Neural cell (in vitro differentiated cells): ENCODE data around the gene UQCRHL. TPM values are rescaled to one million over a fixed set of nuclear protein-coding genes. Genes with fewer than 3 reads are reported as not detected.

ENCODE experiments used
- H2AFZ ChIP-seq: fragments of 200-600, 300-800 bp; sonication (generic), shearing (Covaris generic); 2 replicates; pipeline ENCODE4 v1.6.0; 2014; ENCODE audit warnings: low read depth, mild to moderate bottlenecking, antibody characterized with exemption, low read length, moderate library complexity
- H3F3A ChIP-seq: fragments of 200-600 bp; shearing (Covaris generic); 2 replicates; pipeline ENCODE4 v1.6.1; 2016; ENCODE audit warnings: mild to moderate bottlenecking, moderate library complexity, mixed read lengths, antibody characterized with exemption, low read length; ENCODE audit not compliant: insufficient read depth, poor library complexity, severe bottlenecking
- H3K27ac ChIP-seq: fragments of 200-600, 300-800 bp; sonication (generic), shearing (Covaris generic); 2 replicates; pipeline ENCODE4 v1.5.1; 2014; ENCODE audit warnings: mild to moderate bottlenecking, low read length, moderate library complexity
- H3K27me3 ChIP-seq: fragments of 300-800, 200-600 bp; sonication (generic), shearing (Covaris generic); 2 replicates; pipeline ENCODE4 v1.6.0; 2014; ENCODE audit warnings: mild to moderate bottlenecking, low read depth, low read length, moderate library complexity; ENCODE audit not compliant: insufficient read depth
- H3K36me3 ChIP-seq: fragments of 300-800, 200-600 bp; sonication (generic), shearing (Covaris generic); 2 replicates; pipeline ENCODE4 v1.5.1; 2014; ENCODE audit warnings: mild to moderate bottlenecking, antibody characterized with exemption, low read length, moderate library complexity; ENCODE audit not compliant: insufficient read depth
- H3K4me2 ChIP-seq: fragments of 300-800, 200-600 bp; sonication (generic), shearing (Covaris generic); 2 replicates; pipeline ENCODE4 v1.6.0; 2014; ENCODE audit warnings: mild to moderate bottlenecking, low read length
- H3K4me3 ChIP-seq: fragments of 300-800, 200-600 bp; sonication (generic), shearing (Covaris generic); 2 replicates; pipeline ENCODE4 v1.5.1; 2014; ENCODE audit warnings: mild to moderate bottlenecking, low read length, moderate library complexity
- H3K79me2 ChIP-seq: fragments of 200-600 bp; shearing (Covaris generic); replicated peaks from 2 replicates; pipeline ENCODE4 v1.6.0; 2014; ENCODE audit warnings: mild to moderate bottlenecking, low read length, moderate library complexity; ENCODE audit not compliant: insufficient read depth
- H3K9ac ChIP-seq: fragments of 300-800, 200-600 bp; sonication (generic), shearing (Covaris generic); 2 replicates; pipeline ENCODE4 v1.6.1; 2016; ENCODE audit warnings: mild to moderate bottlenecking, low read length, mixed read lengths
- H3K9me2 ChIP-seq: fragments of 200-600 bp; shearing (Covaris generic); 2 replicates; pipeline ENCODE4 v1.6.1; 2016; ENCODE audit warnings: mild to moderate bottlenecking, low read length, mixed read lengths; ENCODE audit not compliant: insufficient read depth
- H3K9me3 ChIP-seq: fragments of 200-600, 300-800 bp; sonication (generic), shearing (Covaris generic); 2 replicates; pipeline ENCODE4 v1.6.1; 2016; ENCODE audit warnings: mild to moderate bottlenecking, mixed run types, low read length, moderate library complexity, mixed read lengths
- H4K20me1 ChIP-seq: fragments of 200-600 bp; shearing (Covaris generic); 2 replicates; pipeline ENCODE4 v1.6.1; 2016; ENCODE audit warnings: mild to moderate bottlenecking, mixed run types; ENCODE audit not compliant: insufficient read depth
- CTCF ChIP-seq: fragments of 450-650 bp; IDR thresholded peaks from 2 replicates; pipeline ENCODE4 v1.5.1; 2014; ENCODE audit warnings: antibody characterized with exemption, mild to moderate bottlenecking, moderate library complexity; ENCODE audit not compliant: poor library complexity, severe bottlenecking
- EP300 ChIP-seq: fragments of 450-650 bp; conservative IDR thresholded peaks from 2 replicates; pipeline ENCODE4 v1.6.1; 2014; ENCODE audit warnings: antibody characterized with exemption, mild to moderate bottlenecking, moderate library complexity; ENCODE audit not compliant: poor library complexity, severe bottlenecking
- EZH2 ChIP-seq: fragments of 200-600, 300-800 bp; shearing (Covaris generic), sonication (generic); IDR thresholded peaks from 2 replicates; pipeline ENCODE4 v1.6.1; 2014; ENCODE audit warnings: antibody characterized with exemption, low read length, borderline replicate concordance, mild to moderate bottlenecking; ENCODE audit not compliant: insufficient read depth, poor library complexity, severe bottlenecking
- MXI1 ChIP-seq: fragments of 450-650 bp; conservative IDR thresholded peaks from 2 replicates; pipeline ENCODE4 v1.6.1; 2014; ENCODE audit warnings: antibody characterized with exemption, mild to moderate bottlenecking; ENCODE audit not compliant: poor library complexity, severe bottlenecking
- POLR2AphosphoS5 ChIP-seq: IDR thresholded peaks from 2 replicates; pipeline ENCODE4 v1.6.1; 2012
- RAD21 ChIP-seq: fragments of 450-650 bp; conservative IDR thresholded peaks from 2 replicates; pipeline ENCODE4 v1.6.1; 2014; ENCODE audit warnings: antibody characterized with exemption, mild to moderate bottlenecking, moderate library complexity
- REST ChIP-seq: IDR thresholded peaks from 2 replicates; pipeline ENCODE4 v1.6.1; 2012; ENCODE audit warnings: borderline replicate concordance
- SMC3 ChIP-seq: fragments of 450-650 bp; conservative IDR thresholded peaks from 2 replicates; pipeline ENCODE4 v1.6.1; 2014; ENCODE audit warnings: antibody characterized with exemption, mild to moderate bottlenecking, moderate library complexity; ENCODE audit not compliant: poor library complexity
- TAF1 ChIP-seq: IDR thresholded peaks from 2 replicates; pipeline ENCODE4 v1.6.1; 2012; ENCODE audit warnings: low read depth
- polyA plus RNA-seq: library from polyadenylated mRNA; depleted of rRNA; stranded (reverse); fragments of >200 nt; gene quantifications from 2 replicates; pipeline ENCODE4 v1.2.3, GENCODE V29; 2014

Gene UQCRHL
- polyA plus RNA-seq, 1 donor from 2014 or later, result 6.1 TPM

- Histone ChIP-seq H3K4me2 (no peak overlapping the region), H3K27me3 (no peaks in the 10 kb centered on the region), H3K27ac (no peak overlapping the region), H3F3A (no peaks in the 10 kb centered on the region), H2AFZ (no peak overlapping the region), H3K9me2 (no peaks in the 10 kb centered on the region), H3K36me3 (no peaks in the 10 kb centered on the region), H3K9ac (no peak overlapping the region), H3K4me3 (no peak overlapping the region), H3K9me3 (no peaks in the 10 kb centered on the region), H4K20me1 (no peaks in the 10 kb centered on the region), H3K79me2 (no peaks in the 10 kb centered on the region)
- TF ChIP-seq SMC3, result no peak
Observed at GRCh38 chr1:15768388-15768787, 39.1 kb downstream of the UQCRHL start.

- no peaks in the 10 kb centered on the region for H3K36me3 ChIP-seq
- no peaks in the 10 kb centered on the region for H3K9me3 ChIP-seq
- no peaks in the 10 kb centered on the region for H4K20me1 ChIP-seq
- no peak overlapping the region for H3K9ac ChIP-seq
- no peak overlapping the region for H3K27ac ChIP-seq
- H3F3A ChIP-seq, result no peaks in the 10 kb centered on the region
- H2AFZ ChIP-seq, result no peak overlapping the region
- no peaks in the 10 kb centered on the region for H3K27me3 ChIP-seq
- H3K4me2 ChIP-seq, result no peak overlapping the region
- no peak overlapping the region for H3K4me3 ChIP-seq
- TF ChIP-seq SMC3 (no peak), POLR2AphosphoS5 (no peak), CTCF (no peak), MXI1 (no peak), EP300 (no peak), TAF1 (no peak), RAD21 (no peak), EZH2 (no peak), REST (no peak)
- H3K9me2 ChIP-seq, result no peaks in the 10 kb centered on the region
- H3K79me2 ChIP-seq, result no peaks in the 10 kb centered on the region
Observed at GRCh38 chr1:15767941-15768340, 39.5 kb downstream of the UQCRHL start.
